HepG2 (cell line): ENCODE results near the gene MAN1A2. TPM values are rescaled to one million over a fixed set of nuclear protein-coding genes. Genes with fewer than 3 reads are reported as not detected.

Experiments
- ATAC-seq: fragments of 200-7000 bp; cut with Tn5 transposase; 3 replicates; pipeline ENCODE4 v1.9.1; 2020; ENCODE audit warnings: mild to moderate bottlenecking, moderate library complexity
- BruUV-seq: library from RNA; stranded (reverse); fragments of 400-500 nt; replicated peaks from 2 replicates; lab custom pipeline; 2021; lab: Mats Ljungman, UMichigan
- CTCF ChIA-PET: fragments of 300-600 bp; formaldehyde crosslinking; extraction: SDS; loops from one replicate; lab custom pipeline; 2021; ENCODE audit warnings: low total read pairs, inconsistent platforms, low intra/inter-chr PET ratio; lab: Yijun Ruan, JAX
- POLR2A ChIA-PET: fragments of 350-600 bp; sonication (Branson Sonifier 250); formaldehyde crosslinking; loops from one replicate; lab custom pipeline; 2020; ENCODE audit warnings: antibody characterized with exemption, inconsistent platforms; lab: Yijun Ruan, JAX
- DNase-seq: peaks from one replicate; pipeline ENCODE4 v3.0.0-alpha.2; 2015; ENCODE audit warnings: low spot score
- FAIRE-seq: peaks from 3 replicates; lab custom pipeline; 2011; peaks lifted over from hg19 to GRCh38; lab: Jason Lieb, UNC
- H2AFZ ChIP-seq: one replicate; pipeline ENCODE4 v1.6.1; 2011; ENCODE audit warnings: low read length, inconsistent platforms
- H3K27ac ChIP-seq: fragments of 300-600 bp; 3 replicates; pipeline ENCODE4 v1.8.0; 2011; ENCODE audit warnings: mixed run types, mild to moderate bottlenecking, mixed read lengths, low read length, inconsistent platforms; ENCODE audit not compliant: insufficient read depth; ENCODE audit errors: extremely low read length
- H3K27me3 ChIP-seq, 2 experiments: fragments of 200-600 bp in 1 of 2; 2 replicates in 1 of 2; 3 replicates in 1 of 2; pipeline versions ENCODE4 v1.6.0 to v1.8.0; 2011; ENCODE audit warnings: low read length in 2 of 2, mild to moderate bottlenecking in 2 of 2, moderate library complexity in 2 of 2, inconsistent platforms in 1 of 2; ENCODE audit not compliant: insufficient read depth in 2 of 2, control insufficient read depth in 1 of 2
- H3K36me3 ChIP-seq, 2 experiments: fragments of 200-600 bp in 1 of 2; replicated peaks in 1 of 2; 2 replicates in 1 of 2; 3 replicates in 1 of 2; pipeline versions ENCODE4 v1.5.1 to v1.8.0; 2011; ENCODE audit warnings: low read length in 2 of 2, inconsistent platforms in 1 of 2; ENCODE audit not compliant: insufficient read depth in 2 of 2, control insufficient read depth in 1 of 2
- H3K4me1 ChIP-seq: 2 replicates; pipeline ENCODE4 v1.5.1; 2012; ENCODE audit warnings: low read length, inconsistent platforms; ENCODE audit not compliant: insufficient read depth
- H3K4me2 ChIP-seq: 2 replicates; pipeline ENCODE4 v1.6.0; 2011; ENCODE audit warnings: low read depth, low read length, inconsistent platforms
- H3K4me3 ChIP-seq, 3 experiments: fragments of 200-600 bp in 1 of 3; sonication (generic), shearing (Covaris generic) in 1 of 3; replicated peaks in 1 of 3; 2 replicates each; pipeline ENCODE4 v1.5.1; 2011 to 2016; ENCODE audit warnings: low read length in 3 of 3, inconsistent platforms in 2 of 3, low read depth in 2 of 3, mild to moderate bottlenecking in 2 of 3, control low read depth in 1 of 3, mixed read lengths in 1 of 3; ENCODE audit not compliant: insufficient read depth in 1 of 3
- H3K79me2 ChIP-seq: one replicate; pipeline ENCODE4 v1.6.1; 2011; ENCODE audit warnings: low read length, inconsistent platforms; ENCODE audit not compliant: insufficient read depth
- H3K9ac ChIP-seq: 2 replicates; pipeline ENCODE4 v1.6.0; 2011; ENCODE audit warnings: mild to moderate bottlenecking, low read depth, low read length, inconsistent platforms; ENCODE audit not compliant: insufficient read depth
- H3K9me3 ChIP-seq: 2 replicates; pipeline ENCODE4 v1.5.1; 2012; ENCODE audit warnings: mild to moderate bottlenecking, low read length
- H4K20me1 ChIP-seq: 2 replicates; pipeline ENCODE4 v1.6.0; 2011; ENCODE audit warnings: inconsistent platforms, mild to moderate bottlenecking, low read length, moderate library complexity; ENCODE audit not compliant: insufficient read depth
- ASH2L ChIP-seq: fragments of 300-600, 200-600 bp; sonication (generic); IDR thresholded peaks from 2 replicates; pipeline ENCODE4 v1.7.0; 2017; ENCODE audit warnings: low read depth, mild to moderate bottlenecking, moderate library complexity, mixed read lengths, low read length; ENCODE audit not compliant: insufficient read length
- ATAD3A ChIP-seq: sonication (generic); formaldehyde crosslinking; IDR thresholded peaks from 2 replicates; pipeline ENCODE4 v1.4.0; 2020; ENCODE audit warnings: missing genetic modification reagents
- CCDC6 ChIP-seq: sonication (generic); formaldehyde crosslinking; IDR thresholded peaks from 2 replicates; pipeline ENCODE4 v1.8.1; 2022; ENCODE audit warnings: mild to moderate bottlenecking, missing genetic modification reagents, moderate library complexity
- DNMT1 ChIP-seq: sonication (generic); formaldehyde crosslinking; IDR thresholded peaks from 2 replicates; pipeline ENCODE4 v1.5.1; 2020; ENCODE audit warnings: mild to moderate bottlenecking, missing genetic modification reagents
- HMG20A ChIP-seq: IDR thresholded peaks from 2 replicates; pipeline ENCODE4 v1.6.1; 2016; ENCODE audit warnings: borderline replicate concordance
- IRX3 ChIP-seq: sonication (generic); formaldehyde crosslinking; IDR thresholded peaks from 2 replicates; pipeline ENCODE4 v1.8.1; 2023; ENCODE audit warnings: mild to moderate bottlenecking, low read depth, missing genetic modification reagents, borderline replicate concordance
- KLF12 ChIP-seq: sonication (generic); formaldehyde crosslinking; IDR thresholded peaks from 2 replicates; pipeline ENCODE4 v1.4.0; 2020; ENCODE audit warnings: missing genetic modification reagents, borderline replicate concordance
- LCORL ChIP-seq, 2 experiments: fragments of 450-650 bp in 1 of 2; sonication (generic) in 1 of 2; formaldehyde crosslinking in 1 of 2; IDR thresholded peaks; 2 replicates each; pipeline versions ENCODE4 v1.5.0 to v1.6.1; 2017 to 2020; ENCODE audit warnings: antibody characterized with exemption in 1 of 2, missing genetic modification reagents in 1 of 2
- ONECUT2 ChIP-seq: sonication (generic); formaldehyde crosslinking; IDR thresholded peaks from 2 replicates; pipeline ENCODE4 v1.4.0; 2020; ENCODE audit warnings: missing genetic modification reagents
- SIN3A ChIP-seq: IDR thresholded peaks from 2 replicates; pipeline ENCODE4 v1.6.1; 2011; ENCODE audit warnings: low read depth, mild to moderate bottlenecking, control low read depth, low read length, borderline replicate concordance
- SP140L ChIP-seq: sonication (generic); formaldehyde crosslinking; IDR thresholded peaks from 2 replicates; pipeline ENCODE4 v1.4.0; 2020; ENCODE audit warnings: missing genetic modification reagents, borderline replicate concordance
- THYN1 ChIP-seq: sonication (generic); formaldehyde crosslinking; IDR thresholded peaks from 2 replicates; pipeline ENCODE4 v1.8.1; 2023; ENCODE audit warnings: low read depth, mild to moderate bottlenecking, moderate library complexity, missing genetic modification reagents, borderline replicate concordance
- XRCC5 ChIP-seq: fragments of 200-400 bp; formaldehyde crosslinking; optimal IDR thresholded peaks from 2 replicates; pipeline ENCODE3; 2017; ENCODE audit warnings: mild to moderate bottlenecking, low read length
- YEATS4 ChIP-seq: sonication (generic); formaldehyde crosslinking; IDR thresholded peaks from 2 replicates; pipeline ENCODE4 v1.4.0; 2020; ENCODE audit warnings: missing genetic modification reagents, borderline replicate concordance
- YY1 ChIP-seq: IDR thresholded peaks from 2 replicates; pipeline ENCODE4 v1.6.1; 2011; ENCODE audit warnings: low read length, low read depth, moderate library complexity, mild to moderate bottlenecking; ENCODE audit not compliant: insufficient read depth, insufficient replicate concordance
- ZBTB39 ChIP-seq: sonication (generic); formaldehyde crosslinking; IDR thresholded peaks from 2 replicates; pipeline ENCODE4 v1.5.0; 2020; ENCODE audit warnings: missing genetic modification reagents
- ZBTB7B ChIP-seq: sonication (generic); formaldehyde crosslinking; IDR thresholded peaks from 2 replicates; pipeline ENCODE4 v1.4.0; 2020; ENCODE audit warnings: missing genetic modification reagents
- ZNF12 ChIP-seq: sonication (generic); formaldehyde crosslinking; IDR thresholded peaks from 2 replicates; pipeline ENCODE4 v1.5.0; 2020; ENCODE audit warnings: missing genetic modification reagents
- ZNF225 ChIP-seq: sonication (generic); formaldehyde crosslinking; IDR thresholded peaks from 2 replicates; pipeline ENCODE4 v1.4.0; 2020; ENCODE audit warnings: mild to moderate bottlenecking, missing genetic modification reagents
- ZNF605 ChIP-seq: sonication (generic); formaldehyde crosslinking; IDR thresholded peaks from 2 replicates; pipeline ENCODE4 v1.8.0; 2022; ENCODE audit warnings: mild to moderate bottlenecking, missing genetic modification reagents
- ZNF878 ChIP-seq: sonication (generic); formaldehyde crosslinking; IDR thresholded peaks from 2 replicates; pipeline ENCODE4 v1.8.1; 2023; ENCODE audit warnings: mild to moderate bottlenecking, missing genetic modification reagents, moderate library complexity
- ZNF891 ChIP-seq: sonication (generic); formaldehyde crosslinking; IDR thresholded peaks from 2 replicates; pipeline ENCODE4 v1.5.0; 2020; ENCODE audit warnings: mild to moderate bottlenecking, missing genetic modification reagents
- WGBS: methylation state at CpG from one replicate; pipeline ENCODE4 v1.1.6; 2017; ENCODE audit warnings: low lambda C conversion rate; 5-methylcytosine and 5-hydroxymethylcytosine counted together
- in situ Hi-C: cut with HindIII; loops from 2 replicates; pipeline ENCODE4 v1.10.0; 2017; ENCODE audit warnings: low pct_unique_long_range_greater_than_20kb; ENCODE audit not compliant: extremely low pct_ligation_motif_present
- intact Hi-C: fragments of 100-400 bp; cut with micrococcal nuclease; formaldehyde crosslinking; loops from one replicate; pipeline ENCODE4 v1.10.0; 2022; ENCODE audit not compliant: unreplicated experiment
- polyA plus RNA-seq, 8 experiments: library from polyadenylated mRNA; depleted of rRNA in 3 of 8; stranded (reverse) in 7 of 8; unstranded in 1 of 8; fragments of >200 nt; fragmentation: Illumina TruSeq in 4 of 8; extraction: Trizol in 4 of 8; gene quantifications; 2 replicates each; pipeline versions ENCODE4 v1.2.1 to v1.2.3, GENCODE V29; 2011 to 2016; ENCODE audit warnings: low read depth in 4 of 8, missing spikeins in 1 of 8, mixed read lengths in 1 of 8; ENCODE audit not compliant: insufficient read depth in 1 of 8
- total RNA-seq, 5 experiments: library from RNA; depleted of rRNA; stranded (reverse); fragments of >200 nt; fragmentation: Illumina TruSeq; extraction: Trizol; gene quantifications; 2 replicates each; pipeline ENCODE4 v1.2.3, GENCODE V29; 2016; ENCODE audit warnings: low read depth in 1 of 5
- TF ChIP-seq, protein P1 (sequence below): sonication (generic); formaldehyde crosslinking; IDR thresholded peaks from 2 replicates; pipeline ENCODE4 v1.4.0; 2020; ENCODE audit warnings: missing genetic modification reagents
- TF ChIP-seq, protein P2 (sequence below): sonication (generic); formaldehyde crosslinking; IDR thresholded peaks from 2 replicates; pipeline ENCODE4 v1.4.0; 2020; ENCODE audit warnings: mild to moderate bottlenecking, missing genetic modification reagents

MAN1A2 gene
- total and polyA plus RNA-seq, 2 of the 13 experiments (the other 11 are each of a cell fraction or from before 2014, with no cell fraction given) = 8.0 to 19.9 TPM

- intact Hi-C loops (no loop called here), in situ Hi-C loops (no loop called here)
- H3K27me3 ChIP-seq = no peaks in the 10 kb centered on the region
- 3% methylated on average over 4 of the region's 4 CpGs for WGBS
- ATAC-seq (peak; percentile 92), FAIRE-seq (no peak), DNase-seq (peak; percentile 68)
- no TSS peak for BruUV-seq
- peak overlapping the region; percentile 59 for H3K4me2 ChIP-seq
- H3K79me2 ChIP-seq = no peaks in the 10 kb centered on the region
- peaks cover 28% of the 10 kb centered on the region for H3K4me1 ChIP-seq
- POLR2A ChIA-PET = no interaction called here
- H3K4me3 ChIP-seq = peak overlapping the region in 1 of 3 experiments; percentile 39; a peak in 1 of 6 replicates
- no peaks in the 10 kb centered on the region for H3K36me3 ChIP-seq
- H3K27ac ChIP-seq = no peak overlapping the region
- no peak overlapping the region for H2AFZ ChIP-seq
- H3K9ac ChIP-seq = no peak overlapping the region
- CTCF ChIA-PET = no interaction called here
- H3K9me3 ChIP-seq = no peaks in the 10 kb centered on the region
- H4K20me1 ChIP-seq = no peaks in the 10 kb centered on the region
- TF ChIP-seq ONECUT2 (CRISPR knock-in tag) = no peak
- no peak for TF ChIP-seq SIN3A
- no peak for TF ChIP-seq XRCC5
- TF ChIP-seq YY1 = no peak
- TF ChIP-seq ATAD3A = no peak
- TF ChIP-seq ZNF878 (CRISPR knock-in tag) = no peak
- no peak for TF ChIP-seq KLF12 (CRISPR knock-in tag)
- no peak for TF ChIP-seq SP140L (CRISPR knock-in tag)
- TF ChIP-seq, protein P1, sequence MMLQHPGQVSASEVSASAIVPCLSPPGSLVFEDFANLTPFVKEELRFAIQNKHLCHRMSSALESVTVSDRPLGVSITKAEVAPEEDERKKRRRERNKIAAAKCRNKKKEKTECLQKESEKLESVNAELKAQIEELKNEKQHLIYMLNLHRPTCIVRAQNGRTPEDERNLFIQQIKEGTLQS (CRISPR knock-in tag) = peak; percentile 85
- TF ChIP-seq IRX3 (CRISPR knock-in tag) = no peak
- TF ChIP-seq ZBTB39 (CRISPR knock-in tag) = no peak
- TF ChIP-seq ZNF891 (CRISPR knock-in tag) = no peak
- no peak for TF ChIP-seq ASH2L
- TF ChIP-seq CCDC6 (CRISPR knock-in tag) = no peak
- TF ChIP-seq, protein P2, sequence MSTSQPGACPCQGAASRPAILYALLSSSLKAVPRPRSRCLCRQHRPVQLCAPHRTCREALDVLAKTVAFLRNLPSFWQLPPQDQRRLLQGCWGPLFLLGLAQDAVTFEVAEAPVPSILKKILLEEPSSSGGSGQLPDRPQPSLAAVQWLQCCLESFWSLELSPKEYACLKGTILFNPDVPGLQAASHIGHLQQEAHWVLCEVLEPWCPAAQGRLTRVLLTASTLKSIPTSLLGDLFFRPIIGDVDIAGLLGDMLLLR (CRISPR knock-in tag) = no peak
- peak; percentile 43; the same call in 1 of the 2 replicates for TF ChIP-seq HMG20A (CRISPR knock-in tag)
- TF ChIP-seq LCORL (IDR thresholded peaks at IDR 0.05) = no peak
- TF ChIP-seq LCORL (CRISPR knock-in tag; IDR thresholded peaks at IDR 0.05) = peak; percentile 58; the same call in 1 of the 2 replicates
- no peak for TF ChIP-seq ZBTB7B
- TF ChIP-seq YEATS4 = no peak
- no peak for TF ChIP-seq THYN1 (CRISPR knock-in tag)
- no peak for TF ChIP-seq ZNF605 (CRISPR knock-in tag)
- no peak for TF ChIP-seq DNMT1
- TF ChIP-seq ZNF12 = peak; percentile 99
- no peak for TF ChIP-seq ZNF225
Measured at GRCh38 chr1:117544509-117545109, 177.4 kb downstream of the MAN1A2 start.
